ENCODE measurements around the gene LIN28A.

Gene LIN28A

GRCh38 chr1:26417111-26417759, 6.6 kb downstream of the LIN28A start:
- no peak overlapping the region for H2BK15ac ChIP-seq (ENCODE audit: low read depth, poor library complexity, severe bottlenecking)
- no peak overlapping the region for H3K23ac ChIP-seq (ENCODE audit: low read length in 2 of 2)
- 27% methylated on average over 7 of the region's 9 CpGs for WGBS

GRCh38 chr1:26418865-26419349, 8.3 kb downstream of the LIN28A start:
- Histone ChIP-seq H3K4me2 (ENCODE audit: low read length, poor library complexity, severe bottlenecking) (no peak overlapping the region), H2BK5ac (ENCODE audit: low read depth, low read length, poor library complexity, severe bottlenecking) (no peak overlapping the region), H3K4me3 (ENCODE audit: insufficient read depth in 1 of 2, low read depth in 1 of 2, low read length in 2 of 2) (no peak overlapping the region), H3K27me3 (ENCODE audit: control insufficient read depth in 1 of 2, insufficient read depth in 1 of 2, low read length in 2 of 2) (peaks cover 55 to 64% of the 10 kb centered on the region in 2 experiments), H4K8ac (ENCODE audit: low read length) (no peak overlapping the region), H4K91ac (ENCODE audit: low read length) (no peak overlapping the region), H3K4me1 (ENCODE audit: control insufficient read depth, insufficient read depth, low read depth, low read length) (no peaks in the 10 kb centered on the region), H3K9ac (ENCODE audit: low read length) (no peak overlapping the region), H3K36me3 (ENCODE audit: control insufficient read depth in 1 of 2, insufficient read depth in 2 of 2, low read depth in 1 of 2, low read length in 2 of 2) (no peaks in the 10 kb centered on the region), H2BK15ac (ENCODE audit: low read depth, poor library complexity, severe bottlenecking) (no peak overlapping the region), H2AFZ (ENCODE audit: low read depth, low read length) (no peak overlapping the region), H3K9me3 (ENCODE audit: control insufficient read depth, low read length) (no peaks in the 10 kb centered on the region), H3K14ac (ENCODE audit: low read length in 2 of 2) (no peak overlapping the region), H3K4ac (ENCODE audit: low read depth in 1 of 2, low read length in 2 of 2) (no peak overlapping the region), H2BK12ac (ENCODE audit: low read length in 2 of 2) (no peak overlapping the region), H3K18ac (ENCODE audit: low read depth in 1 of 2, low read length in 2 of 2) (no peak overlapping the region), H3K27ac (ENCODE audit: low read length, poor library complexity, severe bottlenecking) (no peak overlapping the region), H2BK120ac (ENCODE audit: low read depth, low read length) (no peak overlapping the region), H2AK5ac (ENCODE audit: low read length, severe bottlenecking) (no peak overlapping the region), H3K79me1 (replicated peaks; ENCODE audit: low read length, poor library complexity, severe bottlenecking) (no peaks in the 10 kb centered on the region), H3K23ac (ENCODE audit: low read length in 2 of 2) (no peak overlapping the region)
- WGBS, result 38% methylated on average over 4 of the region's 5 CpGs
- DNase-seq, result no peak

More at GRCh38 chr1:26417111-26417759, 6.6 kb downstream of the LIN28A start:
- Histone ChIP-seq H2BK5ac (ENCODE audit: low read depth, low read length, poor library complexity, severe bottlenecking) (no peak overlapping the region), H3K36me3 (ENCODE audit: control insufficient read depth in 1 of 2, insufficient read depth in 2 of 2, low read depth in 1 of 2, low read length in 2 of 2) (no peaks in the 10 kb centered on the region), H3K27ac (ENCODE audit: low read length, poor library complexity, severe bottlenecking) (no peak overlapping the region), H3K4ac (ENCODE audit: low read depth in 1 of 2, low read length in 2 of 2) (no peak overlapping the region), H3K27me3 (ENCODE audit: control insufficient read depth in 1 of 2, insufficient read depth in 1 of 2, low read length in 2 of 2) (peaks cover 68 to 78% of the 10 kb centered on the region in 2 experiments), H4K91ac (ENCODE audit: low read length) (no peak overlapping the region), H3K9ac (ENCODE audit: low read length) (no peak overlapping the region), H2AK5ac (ENCODE audit: low read length, severe bottlenecking) (no peak overlapping the region), H4K8ac (ENCODE audit: low read length) (no peak overlapping the region), H3K14ac (ENCODE audit: low read length in 2 of 2) (no peak overlapping the region), H2BK12ac (ENCODE audit: low read length in 2 of 2) (no peak overlapping the region), H2AFZ (ENCODE audit: low read depth, low read length) (no peak overlapping the region), H3K4me1 (ENCODE audit: control insufficient read depth, insufficient read depth, low read depth, low read length) (no peaks in the 10 kb centered on the region), H2BK120ac (ENCODE audit: low read depth, low read length) (no peak overlapping the region), H3K79me1 (replicated peaks; ENCODE audit: low read length, poor library complexity, severe bottlenecking) (no peaks in the 10 kb centered on the region), H3K4me2 (ENCODE audit: low read length, poor library complexity, severe bottlenecking) (no peak overlapping the region), H3K18ac (ENCODE audit: low read depth in 1 of 2, low read length in 2 of 2) (no peak overlapping the region), H3K9me3 (ENCODE audit: control insufficient read depth, low read length) (no peaks in the 10 kb centered on the region), H3K4me3 (ENCODE audit: insufficient read depth in 1 of 2, low read depth in 1 of 2, low read length in 2 of 2) (no peak overlapping the region)
- DNase-seq, result peak; percentile 61

GRCh38 chr1:26419494-26419893, 8.9 kb downstream of the LIN28A start:
- Histone ChIP-seq H4K91ac (ENCODE audit: low read length) (no peak overlapping the region), H3K18ac (ENCODE audit: low read depth in 1 of 2, low read length in 2 of 2) (no peak overlapping the region), H3K79me1 (replicated peaks; ENCODE audit: low read length, poor library complexity, severe bottlenecking) (no peaks in the 10 kb centered on the region), H3K9me3 (ENCODE audit: control insufficient read depth, low read length) (no peaks in the 10 kb centered on the region), H2AFZ (ENCODE audit: low read depth, low read length) (no peak overlapping the region), H3K4me3 (ENCODE audit: insufficient read depth in 1 of 2, low read depth in 1 of 2, low read length in 2 of 2) (no peak overlapping the region), H3K4ac (ENCODE audit: low read depth in 1 of 2, low read length in 2 of 2) (no peak overlapping the region), H3K36me3 (ENCODE audit: control insufficient read depth in 1 of 2, insufficient read depth in 2 of 2, low read depth in 1 of 2, low read length in 2 of 2) (no peaks in the 10 kb centered on the region), H3K4me1 (ENCODE audit: control insufficient read depth, insufficient read depth, low read depth, low read length) (no peaks in the 10 kb centered on the region), H2AK5ac (ENCODE audit: low read length, severe bottlenecking) (no peak overlapping the region), H2BK15ac (ENCODE audit: low read depth, poor library complexity, severe bottlenecking) (no peak overlapping the region), H3K9ac (ENCODE audit: low read length) (no peak overlapping the region), H3K14ac (ENCODE audit: low read length in 2 of 2) (no peak overlapping the region), H2BK120ac (ENCODE audit: low read depth, low read length) (no peak overlapping the region), H3K27me3 (ENCODE audit: control insufficient read depth in 1 of 2, insufficient read depth in 1 of 2, low read length in 2 of 2) (peaks cover 49 to 59% of the 10 kb centered on the region in 2 experiments), H3K27ac (ENCODE audit: low read length, poor library complexity, severe bottlenecking) (no peak overlapping the region), H2BK5ac (ENCODE audit: low read depth, low read length, poor library complexity, severe bottlenecking) (no peak overlapping the region), H2BK12ac (ENCODE audit: low read length in 2 of 2) (no peak overlapping the region), H4K8ac (ENCODE audit: low read length) (no peak overlapping the region), H3K4me2 (ENCODE audit: low read length, poor library complexity, severe bottlenecking) (no peak overlapping the region), H3K23ac (ENCODE audit: low read length in 2 of 2) (no peak overlapping the region)
- no peak for DNase-seq
- WGBS, result no CpG with 5 or more reads among the region's 2 CpGs

GRCh38 chr1:26429721-26430120, 19.1 kb downstream of the LIN28A start:
- no peak overlapping the region for H3K18ac ChIP-seq (ENCODE audit: low read depth in 1 of 2, low read length in 2 of 2)
- no peak overlapping the region for H2BK5ac ChIP-seq (ENCODE audit: low read depth, low read length, poor library complexity, severe bottlenecking)
- H4K8ac ChIP-seq (ENCODE audit: low read length), result no peak overlapping the region
- 100% methylated on average over 1 of the region's 2 CpGs for WGBS
- H3K27ac ChIP-seq (ENCODE audit: low read length, poor library complexity, severe bottlenecking), result no peak overlapping the region
- peaks cover 7% of the 10 kb centered on the region for H3K79me1 ChIP-seq (replicated peaks; ENCODE audit: low read length, poor library complexity, severe bottlenecking)
- DNase-seq, result no peak
- H3K23ac ChIP-seq (ENCODE audit: low read length in 2 of 2), result no peak overlapping the region
- H3K4me3 ChIP-seq (ENCODE audit: insufficient read depth in 1 of 2, low read depth in 1 of 2, low read length in 2 of 2), result no peak overlapping the region
- no peak overlapping the region for H3K4me2 ChIP-seq (ENCODE audit: low read length, poor library complexity, severe bottlenecking)
- H3K9ac ChIP-seq (ENCODE audit: low read length), result no peak overlapping the region
- H3K4ac ChIP-seq (ENCODE audit: low read depth in 1 of 2, low read length in 2 of 2), result no peak overlapping the region
- H3K36me3 ChIP-seq (ENCODE audit: control insufficient read depth in 1 of 2, insufficient read depth in 2 of 2, low read depth in 1 of 2, low read length in 2 of 2), result peaks cover 0 to 7% of the 10 kb centered on the region in 2 experiments
- H2AK5ac ChIP-seq (ENCODE audit: low read length, severe bottlenecking), result no peak overlapping the region
- no peak overlapping the region for H2BK15ac ChIP-seq (ENCODE audit: low read depth, poor library complexity, severe bottlenecking)
- H2BK12ac ChIP-seq (ENCODE audit: low read length in 2 of 2), result no peak overlapping the region
- peaks cover 7% of the 10 kb centered on the region for H3K4me1 ChIP-seq (ENCODE audit: control insufficient read depth, insufficient read depth, low read depth, low read length)
- H2BK120ac ChIP-seq (ENCODE audit: low read depth, low read length), result no peak overlapping the region
- no peak overlapping the region for H3K14ac ChIP-seq (ENCODE audit: low read length in 2 of 2)
- H2AFZ ChIP-seq (ENCODE audit: low read depth, low read length), result no peak overlapping the region
- no peaks in the 10 kb centered on the region for H3K9me3 ChIP-seq (ENCODE audit: control insufficient read depth, low read length)
- H4K91ac ChIP-seq (ENCODE audit: low read length), result no peak overlapping the region
- peaks cover 15 to 20% of the 10 kb centered on the region in 2 experiments for H3K27me3 ChIP-seq (ENCODE audit: control insufficient read depth in 1 of 2, insufficient read depth in 1 of 2, low read length in 2 of 2)
